ENCODE data around the gene RASGRF1.
A peak's percentile ranks its signal among the peaks of the same experiment; 100 is the strongest.
"Not testable (repeated sequence)": the region's sequence is repeated elsewhere in the genome, so short reads cannot be mapped to it uniquely, and the experiment has no call there.

The RASGRF1 gene

GRCh38 chr15:79003301-79003700 is 87.3 kb downstream of the RASGRF1 start:
- DNase-seq = no peak

GRCh38 chr15:79002581-79002980 is 88.0 kb downstream of the RASGRF1 start:
- DNase-seq = no peak

DNA sequence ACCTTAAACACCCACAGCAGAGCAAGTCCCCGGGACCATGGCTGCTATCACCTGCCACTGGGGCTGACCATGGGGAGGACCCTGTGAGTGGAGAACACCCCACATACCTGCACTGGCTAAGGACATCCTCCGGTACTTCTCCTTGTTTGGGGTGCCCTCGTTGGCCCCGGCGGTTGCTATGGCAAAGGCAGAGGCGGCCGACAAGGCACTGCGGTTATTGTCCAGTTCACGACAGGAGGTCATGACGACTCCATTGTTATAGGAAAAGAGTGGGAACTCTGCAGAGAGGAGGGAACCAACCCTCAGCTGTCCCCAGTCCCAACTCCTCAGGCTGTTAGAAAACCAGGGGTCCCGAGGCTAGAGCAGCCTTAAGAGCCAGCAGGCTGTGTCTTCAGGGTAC is 90.9 kb downstream of the RASGRF1 start:
- no peak for DNase-seq

- no peak for DNase-seq
These were observed 92.1 kb downstream of the RASGRF1 start for GRCh38 chr15:78998526-78998925.

DNA sequence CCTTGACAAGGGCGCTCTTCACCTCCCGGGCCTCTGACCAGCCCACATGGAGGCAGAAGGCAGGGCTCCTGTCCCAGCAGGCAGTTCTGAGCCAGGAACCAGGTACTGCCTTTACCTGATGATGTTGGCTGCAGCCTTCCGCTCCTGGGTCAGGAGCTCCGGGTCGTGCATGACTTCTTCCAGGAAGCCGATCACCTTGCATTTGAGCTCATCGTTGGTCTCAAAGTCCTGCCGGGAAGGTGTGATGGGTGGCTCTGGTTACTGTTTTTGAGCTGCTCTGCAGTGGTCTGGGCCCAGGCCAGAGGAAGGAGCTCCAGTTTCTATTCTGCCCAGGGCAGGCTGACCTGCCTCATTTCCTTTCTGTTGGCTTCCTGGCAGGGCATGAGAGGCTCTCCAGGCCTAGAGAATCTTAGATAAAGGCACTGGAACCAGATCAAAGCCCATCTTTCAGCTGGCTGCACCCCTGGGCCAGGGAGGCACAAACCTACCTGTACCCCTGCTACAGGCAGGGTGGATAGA is 92.5 kb downstream of the RASGRF1 start:
- no peak for DNase-seq

DNA sequence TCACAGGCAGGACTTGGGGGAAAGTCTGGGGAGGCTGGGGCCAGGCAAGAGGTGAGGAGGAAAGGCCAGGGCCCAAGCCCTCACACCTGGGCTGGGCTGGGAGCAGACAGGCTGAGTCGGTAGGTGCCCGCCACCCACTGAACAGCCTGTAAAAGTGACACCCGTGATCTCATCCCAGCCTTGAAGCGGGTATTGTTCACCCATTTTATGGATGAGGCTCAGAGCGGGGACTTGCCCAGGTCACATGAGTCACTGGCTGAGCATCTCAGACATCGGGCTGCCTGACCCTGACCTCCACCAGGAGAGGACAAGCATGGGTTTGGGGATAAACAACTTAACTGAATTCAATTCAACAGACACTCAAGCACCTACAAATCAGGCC is 93.7 kb downstream of the RASGRF1 start:
- no peak for DNase-seq

DNA sequence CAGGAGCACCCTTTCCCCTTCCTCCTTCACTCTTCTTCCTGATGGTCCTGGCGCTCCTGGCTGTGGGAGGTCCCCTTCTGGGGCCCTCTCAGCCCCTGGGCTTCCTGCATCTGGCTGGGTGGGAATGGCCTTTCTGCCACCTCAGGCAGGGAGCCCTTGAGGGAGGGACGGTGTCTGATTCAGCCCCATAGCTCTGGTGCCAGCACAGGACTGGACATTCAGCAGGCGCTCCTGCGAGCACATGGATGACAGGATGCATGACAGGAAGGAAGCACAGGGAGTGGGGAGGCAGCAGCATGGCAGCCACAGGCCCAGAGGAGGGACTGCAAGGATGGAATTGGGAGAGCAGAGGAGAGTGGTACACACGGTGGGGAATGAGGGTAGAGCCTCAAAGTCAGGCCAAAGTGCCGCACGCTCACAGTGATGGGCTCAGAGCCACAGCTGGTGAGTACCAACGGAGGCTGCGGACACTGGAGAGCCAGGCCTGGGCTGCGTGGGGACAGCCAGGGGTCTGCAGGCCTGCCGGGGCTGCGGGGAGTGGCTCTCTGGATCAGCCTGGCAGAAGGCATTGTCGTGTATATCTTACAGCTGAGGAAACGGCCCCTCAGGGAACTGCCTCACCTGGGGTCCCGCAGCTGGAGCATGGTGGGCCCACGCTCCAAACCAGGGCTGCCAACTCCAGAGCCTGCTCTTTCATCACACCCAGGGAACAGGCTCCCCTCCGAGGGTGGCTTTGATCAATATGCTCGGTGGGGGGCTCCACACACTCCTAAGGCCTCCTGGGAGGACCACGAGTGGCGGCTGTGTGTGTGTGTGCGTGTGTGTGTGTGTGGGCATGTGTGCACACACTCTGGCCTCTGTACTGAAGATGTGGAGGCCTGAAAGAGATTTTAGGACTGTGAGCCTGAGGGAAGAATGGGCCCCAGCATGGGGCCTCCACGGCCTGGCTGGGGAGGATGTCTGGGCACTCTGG is 94.4 kb downstream of the RASGRF1 start:
- no peak for DNase-seq

- not testable (repeated sequence) for DNase-seq
These were observed 95.4 kb downstream of the RASGRF1 start for GRCh38 chr15:78995161-78995560.

- DNase-seq = no peak
These were observed 96.5 kb downstream of the RASGRF1 start for GRCh38 chr15:78993931-78994530.

- no peak for DNase-seq
These were observed 97.2 kb downstream of the RASGRF1 start for GRCh38 chr15:78993257-78993930.

- no peak for DNase-seq
These were observed 97.9 kb downstream of the RASGRF1 start for GRCh38 chr15:78992416-78993256.

DNA sequence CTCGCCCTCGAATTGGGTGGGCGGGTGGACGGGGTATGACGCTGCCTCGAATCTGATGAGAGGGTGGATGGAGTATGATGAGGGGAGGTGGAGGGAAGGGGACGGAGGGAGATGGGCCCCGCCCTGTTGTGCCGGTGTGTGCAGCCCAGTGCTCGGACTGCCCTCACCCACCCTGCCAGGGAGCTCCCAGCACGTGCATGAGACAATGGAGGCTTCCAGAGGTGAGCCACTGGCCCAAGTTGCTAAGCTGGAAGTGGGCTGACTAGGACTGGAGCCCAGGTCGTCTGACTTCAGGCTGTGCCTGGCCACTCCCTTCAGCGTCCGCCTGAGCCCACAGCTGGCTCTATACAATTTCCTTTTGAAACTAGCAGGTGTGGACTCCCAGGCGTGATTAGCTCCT is 98.7 kb downstream of the RASGRF1 start:
- no peak for DNase-seq

- no peak for DNase-seq
These were observed 99.1 kb downstream of the RASGRF1 start for GRCh38 chr15:78991476-78991875.

DNA sequence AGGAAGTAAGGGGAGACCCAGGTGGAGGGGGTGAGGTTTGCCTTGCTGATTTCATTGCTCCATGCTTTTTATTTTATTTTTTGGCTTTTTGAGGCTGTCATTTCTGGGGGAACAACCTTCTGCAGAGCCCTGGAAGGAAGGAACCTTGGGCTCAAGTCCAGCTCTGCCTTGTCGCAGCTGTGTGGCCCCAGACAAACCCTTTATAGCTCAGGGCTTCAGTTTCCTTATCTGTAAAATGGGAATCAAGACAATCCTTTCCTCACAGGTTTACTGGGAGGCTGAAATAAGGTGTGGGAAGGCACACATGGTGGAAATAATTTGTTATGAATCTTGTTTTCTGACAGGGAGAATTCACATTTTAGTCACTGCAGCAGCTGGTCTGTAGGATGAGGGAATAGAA is 100.3 kb downstream of the RASGRF1 start:
- DNase-seq = no peak

GRCh38 chr15:78989701-78990240 is 100.8 kb downstream of the RASGRF1 start:
- no peak for DNase-seq

DNA sequence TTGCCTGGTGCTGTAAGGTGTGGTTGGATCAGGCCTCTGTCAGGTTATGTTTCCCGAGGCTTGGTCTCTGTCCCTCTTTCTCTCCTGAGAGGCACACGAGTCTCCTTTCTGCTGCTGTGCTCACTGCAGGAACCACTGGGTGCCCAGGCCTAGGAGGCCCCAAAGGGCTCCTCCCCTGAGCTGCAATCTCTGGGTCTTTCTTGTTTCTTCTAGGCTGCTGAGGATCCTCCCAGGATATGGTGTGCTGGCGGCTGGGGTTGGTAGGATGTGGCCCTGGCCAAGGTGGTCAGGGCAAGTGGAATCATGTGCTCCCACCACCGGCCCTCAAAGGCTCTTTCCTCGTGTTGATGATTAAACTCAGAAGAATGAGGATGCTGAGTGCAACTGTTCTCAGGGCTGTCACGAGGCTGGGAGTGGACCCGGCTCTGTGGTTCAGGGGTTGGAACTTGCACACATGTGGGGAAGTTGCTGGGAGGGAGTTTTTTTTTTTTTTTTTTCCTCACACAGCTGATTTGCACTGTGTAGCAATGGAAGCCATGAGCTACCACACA is 102.1 kb downstream of the RASGRF1 start:
- DNase-seq = peak; percentile 51

GRCh38 chr15:78987556-78988360 is 102.8 kb downstream of the RASGRF1 start:
- DNase-seq = no peak

GRCh38 chr15:78985859-78986475 is 104.6 kb downstream of the RASGRF1 start:
- DNase-seq = no peak

GRCh38 chr15:78984041-78984440 is 106.5 kb downstream of the RASGRF1 start:
- DNase-seq = no peak

DNA sequence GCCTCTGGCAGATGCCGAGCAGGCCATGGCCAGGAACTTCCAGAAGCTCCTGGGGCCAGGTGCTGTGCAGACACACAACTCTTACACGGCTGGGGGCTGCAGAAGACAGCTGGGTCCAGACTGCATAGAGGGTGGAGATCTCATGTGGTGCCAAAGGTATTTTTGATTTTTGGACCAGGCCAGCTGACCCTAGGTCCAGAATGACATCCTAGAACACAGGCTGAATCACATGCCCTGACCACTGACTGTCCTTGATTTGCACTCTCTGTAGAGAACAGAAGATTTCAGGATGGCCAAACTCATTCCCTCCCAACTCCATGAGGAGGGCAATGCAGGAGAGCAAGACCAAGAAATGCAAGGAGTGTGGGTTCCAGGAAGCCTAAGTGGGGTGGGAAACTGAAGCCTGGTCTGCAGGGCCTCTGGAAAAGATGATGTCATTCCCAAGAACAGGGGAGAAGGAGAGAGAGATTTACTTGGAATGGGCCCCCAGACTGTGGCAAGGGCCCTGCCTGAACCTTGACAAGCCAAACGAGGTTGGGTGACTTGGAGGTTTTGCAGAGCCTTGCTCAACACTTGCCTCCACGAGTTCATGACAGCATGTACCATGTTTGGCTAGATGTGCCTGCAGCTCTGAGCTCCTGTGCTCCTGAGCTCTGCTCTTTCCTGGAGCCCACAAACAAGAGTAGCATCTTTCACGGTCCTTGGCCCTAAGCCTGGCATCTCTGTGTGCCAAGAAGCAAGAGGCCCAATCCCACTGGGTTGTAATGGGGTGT is 107.2 kb downstream of the RASGRF1 start:
- no peak for DNase-seq
